Measurements from ENCODE around the gene PDZD2. TPM values are rescaled to one million over a fixed set of nuclear protein-coding genes. Genes with fewer than 3 reads are reported as not detected.

Gene PDZD2
- total RNA-seq, 1 donor from 2014 or later, result not detected

GRCh38 chr5:31898036-31898632 lies 259.2 kb downstream of the PDZD2 start:
- DNase-seq, result no peak
- no peak overlapping the region for H3K4me3 Mint-ChIP-seq
- H3K9me3 Mint-ChIP-seq, result no peaks in the 10 kb centered on the region
- H3K27me3 Mint-ChIP-seq, result no peaks in the 10 kb centered on the region
- intact Hi-C loops (cut with micrococcal nuclease), result no loop called here
- no peaks in the 10 kb centered on the region for H3K36me3 Mint-ChIP-seq (ENCODE audit: low read depth)
- H3K27ac Mint-ChIP-seq, result no peak overlapping the region
- H3K4me1 Mint-ChIP-seq, result no peaks in the 10 kb centered on the region

GRCh38 chr5:31900296-31900865 lies 261.4 kb downstream of the PDZD2 start:
- intact Hi-C loops (cut with micrococcal nuclease), result no loop called here
- H3K4me1 Mint-ChIP-seq, result no peaks in the 10 kb centered on the region
- DNase-seq, result no peak
- no peaks in the 10 kb centered on the region for H3K27me3 Mint-ChIP-seq
- no peak overlapping the region for H3K27ac Mint-ChIP-seq
- H3K4me3 Mint-ChIP-seq, result no peak overlapping the region
- H3K9me3 Mint-ChIP-seq, result no peaks in the 10 kb centered on the region
- no peaks in the 10 kb centered on the region for H3K36me3 Mint-ChIP-seq (ENCODE audit: low read depth)

- H3K9me3 Mint-ChIP-seq, result no peaks in the 10 kb centered on the region
These were observed 263.0 kb downstream of the PDZD2 start for GRCh38 chr5:31901807-31902530.

GRCh38 chr5:31908396-31908795 lies 269.5 kb downstream of the PDZD2 start:
- no peak for DNase-seq
- intact Hi-C loops (cut with micrococcal nuclease), result no loop called here

More at GRCh38 chr5:31901807-31902530, 263.0 kb downstream of the PDZD2 start:
- H3K4me3 Mint-ChIP-seq, result no peak overlapping the region
- no peaks in the 10 kb centered on the region for H3K27me3 Mint-ChIP-seq
- no peak for DNase-seq
- no peak overlapping the region for H3K27ac Mint-ChIP-seq
- H3K36me3 Mint-ChIP-seq (ENCODE audit: low read depth), result no peaks in the 10 kb centered on the region
- no peaks in the 10 kb centered on the region for H3K4me1 Mint-ChIP-seq
- intact Hi-C loops (cut with micrococcal nuclease), result no loop called here

GRCh38 chr5:31909073-31909472 lies 270.1 kb downstream of the PDZD2 start:
- no peaks in the 10 kb centered on the region for H3K27me3 Mint-ChIP-seq
- no peaks in the 10 kb centered on the region for H3K9me3 Mint-ChIP-seq
- H3K27ac Mint-ChIP-seq, result no peak overlapping the region
- DNase-seq, result no peak
- no peak overlapping the region for H3K4me3 Mint-ChIP-seq
- H3K4me1 Mint-ChIP-seq, result no peaks in the 10 kb centered on the region
- intact Hi-C loops (cut with micrococcal nuclease), result no loop called here
- H3K36me3 Mint-ChIP-seq (ENCODE audit: low read depth), result no peaks in the 10 kb centered on the region

More at GRCh38 chr5:31908396-31908795, 269.5 kb downstream of the PDZD2 start:
- Mint-ChIP-seq H3K9me3 (no peaks in the 10 kb centered on the region), H3K36me3 (ENCODE audit: low read depth) (no peaks in the 10 kb centered on the region), H3K27ac (no peak overlapping the region), H3K4me1 (no peaks in the 10 kb centered on the region), H3K27me3 (no peaks in the 10 kb centered on the region), H3K4me3 (no peak overlapping the region)

- no peaks in the 10 kb centered on the region for H3K9me3 Mint-ChIP-seq
- intact Hi-C loops (cut with micrococcal nuclease), result no loop called here
These were observed 272.6 kb downstream of the PDZD2 start for GRCh38 chr5:31911291-31912265.

GRCh38 chr5:31913808-31914207 lies 274.9 kb downstream of the PDZD2 start:
- Mint-ChIP-seq H3K27ac (no peak overlapping the region), H3K4me1 (no peaks in the 10 kb centered on the region), H3K36me3 (ENCODE audit: low read depth) (no peaks in the 10 kb centered on the region), H3K27me3 (no peaks in the 10 kb centered on the region), H3K9me3 (no peaks in the 10 kb centered on the region), H3K4me3 (no peak overlapping the region)
- no peak for DNase-seq
- intact Hi-C loops (cut with micrococcal nuclease), result no loop called here

More at GRCh38 chr5:31911291-31912265, 272.6 kb downstream of the PDZD2 start:
- Mint-ChIP-seq H3K4me1 (no peaks in the 10 kb centered on the region), H3K36me3 (ENCODE audit: low read depth) (no peaks in the 10 kb centered on the region), H3K27me3 (no peaks in the 10 kb centered on the region), H3K4me3 (no peak overlapping the region), H3K27ac (no peak overlapping the region)
- no peak for DNase-seq

- no peaks in the 10 kb centered on the region for H3K4me1 Mint-ChIP-seq
- DNase-seq, result no peak
- H3K4me3 Mint-ChIP-seq, result no peak overlapping the region
- no peaks in the 10 kb centered on the region for H3K36me3 Mint-ChIP-seq (ENCODE audit: low read depth)
- no peak overlapping the region for H3K27ac Mint-ChIP-seq
- H3K9me3 Mint-ChIP-seq, result no peaks in the 10 kb centered on the region
- intact Hi-C loops (cut with micrococcal nuclease), result no loop called here
- H3K27me3 Mint-ChIP-seq, result no peaks in the 10 kb centered on the region
These were observed 277.4 kb downstream of the PDZD2 start for GRCh38 chr5:31916327-31916726.

GRCh38 chr5:31918739-31919138 lies 279.8 kb downstream of the PDZD2 start:
- Mint-ChIP-seq H3K9me3 (no peaks in the 10 kb centered on the region), H3K4me1 (no peaks in the 10 kb centered on the region), H3K27me3 (no peaks in the 10 kb centered on the region), H3K36me3 (ENCODE audit: low read depth) (no peaks in the 10 kb centered on the region), H3K27ac (no peak overlapping the region), H3K4me3 (no peak overlapping the region)
- intact Hi-C loops (cut with micrococcal nuclease), result no loop called here
- no peak for DNase-seq

- Mint-ChIP-seq H3K4me1 (no peaks in the 10 kb centered on the region), H3K27ac (no peak overlapping the region), H3K9me3 (no peaks in the 10 kb centered on the region), H3K27me3 (no peaks in the 10 kb centered on the region), H3K36me3 (ENCODE audit: low read depth) (no peaks in the 10 kb centered on the region), H3K4me3 (no peak overlapping the region)
- intact Hi-C loops (cut with micrococcal nuclease), result no loop called here
- DNase-seq, result no peak
These were observed 282.9 kb downstream of the PDZD2 start for GRCh38 chr5:31921852-31922305.

- intact Hi-C loops (cut with micrococcal nuclease), result no loop called here
- no peak for DNase-seq
These were observed 285.1 kb downstream of the PDZD2 start for GRCh38 chr5:31924005-31924404.

GRCh38 chr5:31931874-31932273 lies 292.9 kb downstream of the PDZD2 start:
- no peaks in the 10 kb centered on the region for H3K4me1 Mint-ChIP-seq
- H3K27me3 Mint-ChIP-seq, result no peaks in the 10 kb centered on the region
- intact Hi-C loops (cut with micrococcal nuclease), result no loop called here
- H3K9me3 Mint-ChIP-seq, result no peaks in the 10 kb centered on the region
- no peak overlapping the region for H3K4me3 Mint-ChIP-seq
- no peaks in the 10 kb centered on the region for H3K36me3 Mint-ChIP-seq (ENCODE audit: low read depth)
- no peak overlapping the region for H3K27ac Mint-ChIP-seq
- DNase-seq, result no peak

More at GRCh38 chr5:31924005-31924404, 285.1 kb downstream of the PDZD2 start:
- Mint-ChIP-seq H3K27me3 (no peaks in the 10 kb centered on the region), H3K36me3 (ENCODE audit: low read depth) (no peaks in the 10 kb centered on the region), H3K9me3 (no peaks in the 10 kb centered on the region), H3K27ac (no peak overlapping the region), H3K4me1 (no peaks in the 10 kb centered on the region), H3K4me3 (no peak overlapping the region)

GRCh38 chr5:31934156-31934555 lies 295.2 kb downstream of the PDZD2 start:
- Mint-ChIP-seq H3K4me1 (no peaks in the 10 kb centered on the region), H3K27ac (no peak overlapping the region), H3K36me3 (ENCODE audit: low read depth) (no peaks in the 10 kb centered on the region), H3K4me3 (no peak overlapping the region), H3K27me3 (no peaks in the 10 kb centered on the region), H3K9me3 (no peaks in the 10 kb centered on the region)
- intact Hi-C loops (cut with micrococcal nuclease), result no loop called here
- no peak for DNase-seq

Data from activated CD4-positive, alpha-beta T cell treated with anti-CD3 and anti-CD28 coated beads, Interleukin-2, amount 10 ng/mL, durations not matched to agents 24 days and 14 days (primary cell).